PFSK-1 (cell line): Measurements from ENCODE around the gene IL12B.
A peak's percentile ranks its signal among the peaks of the same experiment; 100 is the strongest.

Experiments
- FOXP2 ChIP-seq: optimal IDR thresholded peaks from 2 replicates; pipeline ENCODE3; 2011; ENCODE audit warnings: borderline replicate concordance, control low read depth, inconsistent platforms; ENCODE audit not compliant: insufficient read depth; ENCODE audit errors: extremely low read length, extremely low read depth
- POLR2AphosphoS5 ChIP-seq: IDR thresholded peaks from 2 replicates; pipeline ENCODE4 v1.6.1; 2012; ENCODE audit warnings: low read depth, mild to moderate bottlenecking, control low read depth, low read length, moderate library complexity
- SIN3A ChIP-seq: IDR thresholded peaks from 2 replicates; pipeline ENCODE4 v1.6.1; 2012; ENCODE audit warnings: mild to moderate bottlenecking, low read length, moderate library complexity, borderline replicate concordance; ENCODE audit not compliant: insufficient read depth
- TAF1 ChIP-seq: IDR thresholded peaks from 2 replicates; pipeline ENCODE4 v1.6.1; 2012; ENCODE audit warnings: low read length, control low read depth, borderline replicate concordance; ENCODE audit not compliant: insufficient read depth
- TF ChIP-seq, protein P1 (sequence below), 2 experiments: IDR thresholded peaks; 2 replicates each; pipeline versions ENCODE4 v1.6.1 to v1.8.0; 2011 to 2012; ENCODE audit warnings: low read depth in 2 of 2, low read length in 2 of 2, control low read depth in 1 of 2, inconsistent platforms in 1 of 2, mild to moderate bottlenecking in 1 of 2, moderate library complexity in 1 of 2; ENCODE audit not compliant: insufficient read depth in 1 of 2

IL12B gene

DNA sequence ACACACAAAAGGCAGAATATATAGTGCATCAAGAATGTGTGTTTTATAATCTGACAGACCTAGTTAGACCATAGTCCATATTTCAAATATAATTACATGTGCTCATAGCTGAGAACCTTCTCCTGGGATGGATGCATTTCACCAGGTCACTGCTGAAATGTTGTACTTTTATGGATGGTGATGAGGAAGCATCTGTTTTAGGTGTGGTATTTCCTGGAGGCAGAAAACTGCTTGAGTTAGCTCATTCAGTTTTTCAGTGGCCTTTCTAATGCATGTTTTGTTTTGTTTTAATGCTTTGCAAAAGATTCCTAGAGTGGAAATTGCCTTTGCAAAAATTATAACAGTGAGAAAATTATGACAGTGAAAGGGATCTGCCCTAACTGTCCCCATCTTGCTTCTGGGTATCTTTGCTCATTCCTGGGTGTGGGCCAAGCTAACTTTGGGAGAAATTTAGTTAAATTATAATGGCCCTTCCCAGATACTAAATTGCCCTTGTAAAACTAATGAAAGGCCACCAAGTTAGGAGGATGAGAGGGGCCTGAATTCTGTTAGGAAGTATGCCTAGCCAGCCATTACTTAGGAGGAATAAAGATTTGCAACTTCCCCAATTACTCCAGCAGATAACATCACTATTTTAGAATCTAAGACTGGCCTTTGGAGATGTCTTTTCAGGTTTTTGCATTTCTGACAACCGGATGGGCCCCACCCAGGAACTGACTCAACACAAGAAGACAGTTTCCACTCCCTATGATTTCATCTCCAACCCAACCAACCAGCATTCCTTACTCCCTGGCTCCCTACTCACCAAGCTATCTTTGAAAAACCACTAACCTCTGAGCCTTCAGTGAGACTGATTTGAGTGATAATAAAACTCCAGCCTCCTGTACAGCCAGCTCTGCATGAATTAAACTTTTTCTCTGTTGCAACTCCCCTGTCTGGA lies 7.0 kb upstream of the IL12B start:
- TF ChIP-seq POLR2AphosphoS5 (no peak), SIN3A (no peak)
- TF ChIP-seq, protein P1, sequence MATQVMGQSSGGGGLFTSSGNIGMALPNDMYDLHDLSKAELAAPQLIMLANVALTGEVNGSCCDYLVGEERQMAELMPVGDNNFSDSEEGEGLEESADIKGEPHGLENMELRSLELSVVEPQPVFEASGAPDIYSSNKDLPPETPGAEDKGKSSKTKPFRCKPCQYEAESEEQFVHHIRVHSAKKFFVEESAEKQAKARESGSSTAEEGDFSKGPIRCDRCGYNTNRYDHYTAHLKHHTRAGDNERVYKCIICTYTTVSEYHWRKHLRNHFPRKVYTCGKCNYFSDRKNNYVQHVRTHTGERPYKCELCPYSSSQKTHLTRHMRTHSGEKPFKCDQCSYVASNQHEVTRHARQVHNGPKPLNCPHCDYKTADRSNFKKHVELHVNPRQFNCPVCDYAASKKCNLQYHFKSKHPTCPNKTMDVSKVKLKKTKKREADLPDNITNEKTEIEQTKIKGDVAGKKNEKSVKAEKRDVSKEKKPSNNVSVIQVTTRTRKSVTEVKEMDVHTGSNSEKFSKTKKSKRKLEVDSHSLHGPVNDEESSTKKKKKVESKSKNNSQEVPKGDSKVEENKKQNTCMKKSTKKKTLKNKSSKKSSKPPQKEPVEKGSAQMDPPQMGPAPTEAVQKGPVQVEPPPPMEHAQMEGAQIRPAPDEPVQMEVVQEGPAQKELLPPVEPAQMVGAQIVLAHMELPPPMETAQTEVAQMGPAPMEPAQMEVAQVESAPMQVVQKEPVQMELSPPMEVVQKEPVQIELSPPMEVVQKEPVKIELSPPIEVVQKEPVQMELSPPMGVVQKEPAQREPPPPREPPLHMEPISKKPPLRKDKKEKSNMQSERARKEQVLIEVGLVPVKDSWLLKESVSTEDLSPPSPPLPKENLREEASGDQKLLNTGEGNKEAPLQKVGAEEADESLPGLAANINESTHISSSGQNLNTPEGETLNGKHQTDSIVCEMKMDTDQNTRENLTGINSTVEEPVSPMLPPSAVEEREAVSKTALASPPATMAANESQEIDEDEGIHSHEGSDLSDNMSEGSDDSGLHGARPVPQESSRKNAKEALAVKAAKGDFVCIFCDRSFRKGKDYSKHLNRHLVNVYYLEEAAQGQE (IDR thresholded peaks at IDR 0.05; ENCODE audit: insufficient read depth in 1 of 2, low read depth in 2 of 2, low read length in 2 of 2): peak in 1 of 2 experiments; percentile 44; a peak in 1 of 4 replicates

DNA sequence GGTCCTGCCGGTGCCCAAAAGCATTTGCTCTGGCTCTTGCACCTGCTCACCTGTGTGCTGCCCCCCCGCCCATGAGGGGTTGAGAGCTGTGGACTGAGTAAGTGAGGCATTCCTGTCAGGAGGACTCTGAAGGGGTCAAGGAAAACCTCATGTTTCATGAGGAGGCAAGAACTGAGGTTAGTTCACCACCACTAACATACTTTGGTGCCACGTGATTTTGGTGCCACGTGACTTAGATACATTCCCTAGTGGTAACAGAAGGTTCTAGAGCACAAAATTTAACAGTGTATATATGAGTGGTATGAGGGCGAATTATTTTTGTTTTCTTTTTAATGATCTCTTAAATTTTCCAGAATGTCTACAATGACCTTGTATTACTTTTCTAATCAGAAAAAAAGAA lies 6.3 kb upstream of the IL12B start:
- TF ChIP-seq POLR2AphosphoS5 (no peak), SIN3A (no peak), TAF1 (no peak), FOXP2 (no peak)
- TF ChIP-seq, protein P1 (IDR thresholded peaks at IDR 0.05; ENCODE audit: insufficient read depth in 1 of 2, low read depth in 2 of 2, low read length in 2 of 2): no peak

DNA sequence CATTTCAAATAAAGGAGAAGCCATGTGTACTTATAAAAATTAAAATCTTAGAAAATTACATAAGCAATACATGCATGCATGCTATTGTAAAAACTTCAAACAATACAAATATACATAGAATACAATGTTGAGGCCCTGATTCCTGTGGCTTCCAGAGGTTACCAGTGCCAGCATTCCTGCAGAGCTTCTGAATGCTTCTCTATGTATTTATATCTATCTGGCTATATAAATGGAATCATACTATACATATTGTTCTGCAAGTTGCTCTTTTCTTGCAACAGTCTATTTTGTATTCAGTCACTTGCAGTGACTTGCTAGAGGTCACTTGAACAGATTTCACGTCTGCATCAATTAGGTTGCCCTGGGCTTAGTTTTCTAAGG lies 3.2 kb upstream of the IL12B start:
- TF ChIP-seq TAF1: no peak
- TF ChIP-seq, protein P1 (IDR thresholded peaks at IDR 0.05; ENCODE audit: insufficient read depth in 1 of 2, low read depth in 2 of 2, low read length in 2 of 2): no peak
- TF ChIP-seq POLR2AphosphoS5: no peak
- no peak for TF ChIP-seq SIN3A
- TF ChIP-seq FOXP2: no peak

DNA sequence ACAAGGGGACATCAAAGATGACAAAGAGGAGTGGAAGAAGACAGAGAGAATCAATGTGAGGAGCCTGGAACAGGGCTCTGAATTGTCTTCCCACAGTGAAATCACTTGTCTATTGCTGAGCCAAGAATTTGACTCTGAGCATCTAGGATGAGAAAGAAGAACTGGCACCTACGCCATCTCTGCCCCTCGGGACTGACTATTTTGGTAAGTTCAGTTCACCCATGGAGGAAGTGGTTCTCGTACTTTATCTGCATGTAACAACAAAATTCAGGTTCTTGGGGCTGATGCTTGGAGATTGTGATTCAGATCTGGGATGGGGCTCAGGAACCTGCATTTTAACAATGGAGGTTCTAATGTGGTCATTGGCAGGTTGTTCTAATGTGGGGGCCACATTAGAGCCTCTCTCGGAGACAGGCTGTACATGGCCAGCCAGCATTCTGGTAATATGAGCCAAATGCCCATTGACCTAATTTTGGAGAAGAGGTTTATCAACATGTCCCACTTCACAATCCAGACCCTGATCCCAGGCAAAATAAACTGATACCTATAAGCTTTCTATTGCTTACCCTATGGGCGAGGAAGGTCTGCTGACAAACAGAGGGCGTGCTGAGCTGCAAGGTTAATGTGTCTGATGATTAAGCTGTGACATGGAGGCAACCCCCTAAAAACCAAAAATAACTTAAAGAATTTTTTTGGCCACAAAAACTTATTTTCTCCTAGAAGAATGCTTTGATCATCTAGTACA lies 2.7 kb upstream of the IL12B start:
- TF ChIP-seq SIN3A: no peak
- TF ChIP-seq FOXP2: no peak
- TF ChIP-seq, protein P1 (IDR thresholded peaks at IDR 0.05; ENCODE audit: insufficient read depth in 1 of 2, low read depth in 2 of 2, low read length in 2 of 2): no peak
- no peak for TF ChIP-seq TAF1
- no peak for TF ChIP-seq POLR2AphosphoS5
